LoVo (cell line): ENCODE measurements around the gene COLEC11.
"Not testable (repeated sequence)": the region's sequence is repeated elsewhere in the genome, so short reads cannot be mapped to it uniquely, and the experiment has no call there.

Source experiments
- DNase-seq: peaks from one replicate; pipeline ENCODE4 v3.0.0-alpha.2; 2016; ENCODE audit warnings: low spot score

COLEC11 gene

GRCh38 chr2:3625186-3625585 is 30.3 kb downstream of the COLEC11 start:
- DNase-seq = no peak

GRCh38 chr2:3626118-3626811 is 31.4 kb downstream of the COLEC11 start:
- DNase-seq = no peak

GRCh38 chr2:3626812-3627499 is 32.0 kb downstream of the COLEC11 start:
- no peak for DNase-seq

- DNase-seq = no peak
Observed at GRCh38 chr2:3627500-3628100, 32.7 kb downstream of the COLEC11 start.

- no peak for DNase-seq
Observed at GRCh38 chr2:3628241-3628679, 33.3 kb downstream of the COLEC11 start.

GRCh38 chr2:3628800-3629199 is 33.9 kb downstream of the COLEC11 start:
- no peak for DNase-seq

GRCh38 chr2:3630631-3631030 is 35.7 kb downstream of the COLEC11 start:
- no peak for DNase-seq

- no peak for DNase-seq
Observed at GRCh38 chr2:3631161-3631850, 36.4 kb downstream of the COLEC11 start.

- no peak for DNase-seq
Observed at GRCh38 chr2:3631851-3632659, 37.1 kb downstream of the COLEC11 start.

- no peak for DNase-seq
Observed at GRCh38 chr2:3633089-3633981, 38.4 kb downstream of the COLEC11 start.

GRCh38 chr2:3633982-3634595 is 39.2 kb downstream of the COLEC11 start:
- no peak for DNase-seq

- no peak for DNase-seq
Observed at GRCh38 chr2:3634596-3635121, 39.7 kb downstream of the COLEC11 start.

- DNase-seq = no peak
Observed at GRCh38 chr2:3635171-3635974, 40.5 kb downstream of the COLEC11 start.

GRCh38 chr2:3635975-3636327 is 41.0 kb downstream of the COLEC11 start:
- not testable (repeated sequence) for DNase-seq

GRCh38 chr2:3636586-3637310 is 41.8 kb downstream of the COLEC11 start:
- no peak for DNase-seq

GRCh38 chr2:3637311-3637675 is 42.4 kb downstream of the COLEC11 start:
- no peak for DNase-seq

GRCh38 chr2:3637692-3638455 is 43.0 kb downstream of the COLEC11 start:
- DNase-seq = no peak

GRCh38 chr2:3638456-3638810 is 43.5 kb downstream of the COLEC11 start:
- DNase-seq = no peak
